Stimulated activated CD8-positive, alpha-beta memory T cell treated with anti-CD3 and anti-CD28 coated beads, Interleukin-4, amount 100 ng/mL, for 48 hours (primary cell): ENCODE data around the gene ECSIT.
A peak's percentile ranks its signal among the peaks of the same experiment; 100 is the strongest.
"Not testable (repeated sequence)": the region's sequence is repeated elsewhere in the genome, so short reads cannot be mapped to it uniquely, and the experiment has no call there.

ENCODE experiments used
- DNase-seq: peaks from one replicate; pipeline ENCODE4 v3.0.0-alpha.2; 2020

Gene ECSIT

GRCh38 chr19:11499220-11499726 is 29.7 kb downstream of the ECSIT start:
- DNase-seq: no peak

- peak; percentile 83 for DNase-seq
Observed at GRCh38 chr19:11496391-11497163, 32.4 kb downstream of the ECSIT start.

GRCh38 chr19:11495885-11496284 is 33.0 kb downstream of the ECSIT start:
- DNase-seq: no peak

- no peak for DNase-seq
Observed at GRCh38 chr19:11495481-11495880, 33.5 kb downstream of the ECSIT start.

- DNase-seq: no peak
Observed at GRCh38 chr19:11494634-11495285, 34.2 kb downstream of the ECSIT start.

GRCh38 chr19:11489378-11489777 is 39.6 kb downstream of the ECSIT start:
- no peak for DNase-seq

- DNase-seq: no peak
Observed at GRCh38 chr19:11486661-11487503, 42.1 kb downstream of the ECSIT start.

- no peak for DNase-seq
Observed at GRCh38 chr19:11485245-11485837, 43.6 kb downstream of the ECSIT start.

GRCh38 chr19:11483366-11484111 is 45.4 kb downstream of the ECSIT start:
- DNase-seq: no peak

GRCh38 chr19:11482384-11483050 is 46.4 kb downstream of the ECSIT start:
- peak; percentile 94 for DNase-seq

GRCh38 chr19:11481534-11482383 is 47.2 kb downstream of the ECSIT start:
- DNase-seq: peak; percentile 90

- DNase-seq: peak; percentile 33
Observed at GRCh38 chr19:11480715-11481533, 48.0 kb downstream of the ECSIT start, which contains the start of gene ELAVL3. Gene ELAVL3 (minus strand): TSS chr19:11481046. CDS start chr19:11480608, 438 bp downstream.

GRCh38 chr19:11479898-11480714 is 48.8 kb downstream of the ECSIT start:
- DNase-seq: no peak

- DNase-seq: peak; percentile 72
Observed at GRCh38 chr19:11479090-11479897, 49.6 kb downstream of the ECSIT start.

GRCh38 chr19:11478167-11479089 is 50.5 kb downstream of the ECSIT start:
- DNase-seq: no peak

GRCh38 chr19:11475861-11476260 is 53.1 kb downstream of the ECSIT start:
- DNase-seq: no peak

- not testable (repeated sequence) for DNase-seq
Observed at GRCh38 chr19:11475343-11475742, 53.6 kb downstream of the ECSIT start.
